CD14-positive monocyte (primary cell): ENCODE results near the gene SKOR2. TPM values are rescaled to one million over a fixed set of nuclear protein-coding genes. Genes with fewer than 3 reads are reported as not detected.

Experiments used
- DNase-seq, 3 donors: peaks; one replicate each; pipeline ENCODE4 v3.0.0-alpha.2; 2011 to 2022
- H2AFZ ChIP-seq: 2 replicates; pipeline ENCODE4 v1.6.0; 2012; ENCODE audit warnings: mild to moderate bottlenecking, low read depth, low read length, inconsistent platforms; ENCODE audit not compliant: insufficient read depth, poor library complexity, severe bottlenecking
- H3K27ac ChIP-seq, 2 donors: 1 replicate in 1 of 2; 2 replicates in 1 of 2; pipeline ENCODE4 v1.5.1; 2012 to 2013; ENCODE audit warnings: low read length in 2 of 2, control low read depth in 1 of 2, inconsistent platforms in 1 of 2, low read depth in 1 of 2, mild to moderate bottlenecking in 1 of 2
- H3K27me3 ChIP-seq, 2 donors: one replicate each; pipeline versions ENCODE4 v1.6.0 to v1.6.1; 2011 to 2013; ENCODE audit warnings: low read length in 2 of 2; ENCODE audit not compliant: control insufficient read depth in 2 of 2, insufficient read depth in 2 of 2
- H3K36me3 ChIP-seq, 2 donors: replicated peaks in 1 of 2; 1 replicate in 1 of 2; 2 replicates in 1 of 2; pipeline versions ENCODE4 v1.5.1 to v1.6.1; 2012 to 2013; ENCODE audit warnings: low read length in 2 of 2, control low read depth in 1 of 2, inconsistent platforms in 1 of 2, mild to moderate bottlenecking in 1 of 2; ENCODE audit not compliant: insufficient read depth in 2 of 2, control insufficient read depth in 1 of 2
- H3K4me1 ChIP-seq, 2 donors: 1 replicate in 1 of 2; 2 replicates in 1 of 2; pipeline versions ENCODE4 v1.5.1 to v1.6.1; 2012 to 2013; ENCODE audit warnings: low read length in 2 of 2, control low read depth in 1 of 2, inconsistent platforms in 1 of 2, mild to moderate bottlenecking in 1 of 2, moderate library complexity in 1 of 2; ENCODE audit not compliant: insufficient read depth in 2 of 2, control insufficient read depth in 1 of 2
- H3K4me2 ChIP-seq: replicated peaks from 2 replicates; pipeline ENCODE3; 2012; ENCODE audit warnings: low read length, moderate library complexity, mild to moderate bottlenecking; ENCODE audit not compliant: poor library complexity, severe bottlenecking; ENCODE audit errors: extremely low read depth
- H3K4me3 ChIP-seq, 3 experiments: fragments of 200-600 bp in 1 of 3; sonication (generic) in 1 of 3; replicated peaks in 1 of 3; 1 replicate in 2 of 3; 2 replicates in 1 of 3; pipeline ENCODE4 v1.5.1; 2011 to 2013; ENCODE audit warnings: low read length in 3 of 3, mild to moderate bottlenecking in 3 of 3, control low read depth in 2 of 3, low read depth in 2 of 3, inconsistent platforms in 1 of 3, moderate library complexity in 1 of 3
- H3K79me2 ChIP-seq: 2 replicates; pipeline ENCODE4 v1.6.0; 2012; ENCODE audit warnings: mild to moderate bottlenecking, control low read depth, inconsistent platforms, low read length, moderate library complexity; ENCODE audit not compliant: insufficient read depth
- H3K9ac ChIP-seq: 2 replicates; pipeline ENCODE4 v1.6.0; 2017; ENCODE audit warnings: low read length, mild to moderate bottlenecking; ENCODE audit not compliant: insufficient read depth, poor library complexity, severe bottlenecking
- H3K9me3 ChIP-seq, 2 donors: replicated peaks in 1 of 2; 1 replicate in 1 of 2; 2 replicates in 1 of 2; pipeline versions ENCODE4 v1.5.1 to v1.6.1; 2012 to 2013; ENCODE audit warnings: low read length in 2 of 2, control low read depth in 1 of 2; ENCODE audit not compliant: control insufficient read depth in 1 of 2, insufficient read depth in 1 of 2
- H4K20me1 ChIP-seq: 2 replicates; pipeline ENCODE4 v1.6.0; 2012; ENCODE audit warnings: mild to moderate bottlenecking, low read length, control low read depth, moderate library complexity; ENCODE audit not compliant: insufficient read depth
- H3K27ac Mint-ChIP-seq, 7 donors: one replicate each; pipeline ENCODE4 v1.8.0; 2020; ENCODE audit warnings: mild to moderate bottlenecking in 7 of 7, mixed read lengths in 7 of 7, moderate library complexity in 6 of 7, inconsistent platforms in 2 of 7
- H3K27me3 Mint-ChIP-seq, 3 donors: one replicate each; pipeline ENCODE4 v1.8.0; 2021 to 2022; ENCODE audit warnings: low read depth in 3 of 3, mild to moderate bottlenecking in 3 of 3, mixed read lengths in 3 of 3, moderate library complexity in 3 of 3, inconsistent platforms in 1 of 3
- H3K36me3 Mint-ChIP-seq, 2 donors: one replicate each; pipeline ENCODE4 v1.8.0; 2020; ENCODE audit warnings: mixed read lengths in 2 of 2, inconsistent platforms in 1 of 2, mild to moderate bottlenecking in 1 of 2
- H3K4me1 Mint-ChIP-seq: one replicate; pipeline ENCODE4 v1.8.0; 2020; ENCODE audit warnings: mild to moderate bottlenecking, mixed read lengths
- H3K4me3 Mint-ChIP-seq, 2 donors: one replicate each; pipeline ENCODE4 v1.8.0; 2020; ENCODE audit warnings: mild to moderate bottlenecking in 2 of 2, mixed read lengths in 2 of 2, moderate library complexity in 1 of 2
- H3K9me3 Mint-ChIP-seq, 7 donors: one replicate each; pipeline ENCODE4 v1.8.0; 2020 to 2022; ENCODE audit warnings: mixed read lengths in 7 of 7, mild to moderate bottlenecking in 6 of 7, moderate library complexity in 6 of 7, inconsistent platforms in 2 of 7
- WGBS: methylation state at CpG from one replicate; pipeline ENCODE4 v1.1.5; 2013; ENCODE audit warnings: missing lambda C conversion rate; ENCODE audit not compliant: insufficient coverage; 5-methylcytosine and 5-hydroxymethylcytosine counted together
- intact Hi-C, 2 donors: fragments of 100-400 bp; cut with micrococcal nuclease; formaldehyde crosslinking; loops; one replicate each; pipeline versions ENCODE4 v1.15.0 to v1.15.1; 2023
- polyA plus RNA-seq, 3 donors: library from polyadenylated mRNA; depleted of rRNA in 1 of 3; unstranded in 2 of 3; stranded (reverse) in 1 of 3; fragments of 300-500 nt in 2 of 3; fragments of >200 nt in 1 of 3; fragmentation: Illumina TruSeq in 2 of 3; gene quantifications; 1 replicate in 2 of 3; 2 replicates in 1 of 3; pipeline ENCODE4 v1.2.3, GENCODE V29; 2012 to 2021
- TF ChIP-seq, protein P1 (sequence below): fragments of 200-600 bp; IDR thresholded peaks from one replicate; pipeline ENCODE4 v1.8.0; 2022; ENCODE audit warnings: antibody characterized with exemption, mild to moderate bottlenecking

SKOR2 gene
- polyA plus RNA-seq, 3 donors: not detected

DNA sequence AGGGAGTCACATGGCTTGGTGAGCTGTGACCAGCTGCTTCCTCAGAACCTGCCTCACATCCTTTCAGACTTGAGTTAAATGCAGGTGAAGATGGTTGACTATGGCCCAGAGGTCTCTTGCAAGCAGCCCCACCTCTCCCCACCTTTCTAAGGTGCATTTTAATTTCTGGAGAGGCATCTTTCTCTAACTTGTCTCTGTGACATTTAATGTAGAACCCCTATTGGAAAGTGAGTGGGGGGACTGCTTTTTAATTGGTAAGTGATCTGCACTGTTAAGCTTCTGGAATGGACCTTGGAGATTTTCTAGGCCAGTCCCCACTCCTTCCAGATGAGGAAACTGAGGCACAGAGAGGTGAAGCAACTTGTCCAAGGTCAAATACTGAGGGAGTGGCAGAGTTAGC lies 37.3 kb upstream of the SKOR2 start:
- Mint-ChIP-seq H3K36me3 (no peaks in the 10 kb centered on the region), H3K27me3 (peaks cover 0 to 4% (median 3%) of the 10 kb centered on the region in 3 donors), H3K9me3 (peaks cover 0 to 3% (median 0%) of the 10 kb centered on the region in 7 donors), H3K4me3 (no peak overlapping the region), H3K27ac (no peak overlapping the region), H3K4me1 (no peaks in the 10 kb centered on the region)
- no peak for DNase-seq
- intact Hi-C loops: no loop called here
- no peak overlapping the region for H3K27ac ChIP-seq
- TF ChIP-seq, protein P1, sequence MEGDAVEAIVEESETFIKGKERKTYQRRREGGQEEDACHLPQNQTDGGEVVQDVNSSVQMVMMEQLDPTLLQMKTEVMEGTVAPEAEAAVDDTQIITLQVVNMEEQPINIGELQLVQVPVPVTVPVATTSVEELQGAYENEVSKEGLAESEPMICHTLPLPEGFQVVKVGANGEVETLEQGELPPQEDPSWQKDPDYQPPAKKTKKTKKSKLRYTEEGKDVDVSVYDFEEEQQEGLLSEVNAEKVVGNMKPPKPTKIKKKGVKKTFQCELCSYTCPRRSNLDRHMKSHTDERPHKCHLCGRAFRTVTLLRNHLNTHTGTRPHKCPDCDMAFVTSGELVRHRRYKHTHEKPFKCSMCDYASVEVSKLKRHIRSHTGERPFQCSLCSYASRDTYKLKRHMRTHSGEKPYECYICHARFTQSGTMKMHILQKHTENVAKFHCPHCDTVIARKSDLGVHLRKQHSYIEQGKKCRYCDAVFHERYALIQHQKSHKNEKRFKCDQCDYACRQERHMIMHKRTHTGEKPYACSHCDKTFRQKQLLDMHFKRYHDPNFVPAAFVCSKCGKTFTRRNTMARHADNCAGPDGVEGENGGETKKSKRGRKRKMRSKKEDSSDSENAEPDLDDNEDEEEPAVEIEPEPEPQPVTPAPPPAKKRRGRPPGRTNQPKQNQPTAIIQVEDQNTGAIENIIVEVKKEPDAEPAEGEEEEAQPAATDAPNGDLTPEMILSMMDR: no peak
- no peaks in the 10 kb centered on the region for H3K27me3 ChIP-seq
- H3K4me3 ChIP-seq: no peak overlapping the region
- no peak overlapping the region for H2AFZ ChIP-seq
- H3K4me2 ChIP-seq: no peak overlapping the region
- no peaks in the 10 kb centered on the region for H3K36me3 ChIP-seq
- H3K9ac ChIP-seq: no peak overlapping the region
- H3K4me1 ChIP-seq: no peaks in the 10 kb centered on the region
- H3K9me3 ChIP-seq: no peaks in the 10 kb centered on the region
- no peaks in the 10 kb centered on the region for H3K79me2 ChIP-seq
- no peaks in the 10 kb centered on the region for H4K20me1 ChIP-seq

DNA sequence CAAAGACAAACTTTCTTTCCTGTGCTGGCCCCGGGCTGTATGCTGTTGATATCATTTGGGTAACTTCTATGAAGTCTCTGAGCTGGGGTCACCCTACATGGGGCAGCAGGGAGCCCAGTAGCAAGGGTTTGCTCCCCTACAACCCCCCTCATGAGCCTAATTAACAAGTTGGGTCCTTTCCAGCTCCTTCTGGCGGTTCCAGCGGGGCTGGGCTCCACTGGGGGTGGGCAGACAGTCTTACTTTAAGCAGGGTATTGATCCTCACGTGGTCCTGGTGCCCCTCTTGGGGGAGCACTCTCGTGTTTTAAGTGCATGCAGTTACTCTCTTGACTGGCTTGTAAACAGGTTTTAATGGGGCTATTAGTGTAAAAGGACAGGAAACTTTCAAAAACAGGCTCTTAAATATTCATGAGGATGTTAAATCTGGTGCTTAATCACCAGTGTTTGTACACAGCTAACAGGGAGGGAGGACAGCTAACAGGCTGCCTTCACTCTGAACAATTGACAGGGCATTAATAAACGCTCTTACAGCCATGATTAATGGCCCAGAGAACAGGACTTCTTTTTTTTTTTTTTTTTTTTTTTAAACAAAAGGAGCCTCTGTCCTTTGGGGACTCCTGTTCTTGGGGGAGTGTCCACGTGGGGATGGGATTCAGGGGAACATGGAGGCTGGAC lies 36.6 kb upstream of the SKOR2 start:
- H3K9me3 ChIP-seq: no peaks in the 10 kb centered on the region
- WGBS: 58% methylated on average over 3 of the region's 7 CpGs

More for the DNA sequence above, 36.6 kb upstream of the SKOR2 start:
- Histone ChIP-seq H3K27ac (no peak overlapping the region), H4K20me1 (no peaks in the 10 kb centered on the region), H3K27me3 (no peaks in the 10 kb centered on the region), H3K4me1 (no peaks in the 10 kb centered on the region), H2AFZ (no peak overlapping the region), H3K36me3 (no peaks in the 10 kb centered on the region), H3K4me2 (no peak overlapping the region), H3K4me3 (no peak overlapping the region), H3K79me2 (no peaks in the 10 kb centered on the region), H3K9ac (no peak overlapping the region)
- no peak overlapping the region for H3K4me3 Mint-ChIP-seq
- H3K36me3 Mint-ChIP-seq: no peaks in the 10 kb centered on the region
- peaks cover 0 to 4% (median 3%) of the 10 kb centered on the region in 3 donors for H3K27me3 Mint-ChIP-seq
- no peak for DNase-seq
- peaks cover 0 to 2% (median 0%) of the 10 kb centered on the region in 7 donors for H3K9me3 Mint-ChIP-seq
- no peak overlapping the region for H3K27ac Mint-ChIP-seq
- intact Hi-C loops: no loop called here
- no peaks in the 10 kb centered on the region for H3K4me1 Mint-ChIP-seq
- TF ChIP-seq, protein P1: no peak
